Measurements from ENCODE around the gene GNAI3.

Gene GNAI3

GRCh38 chr1:109664671-109665070 lies 116.3 kb downstream of the GNAI3 start:
- no peak for DNase-seq

- DNase-seq = peak; percentile 59 to 78
Observed at GRCh38 chr1:109667452-109668122, 119.2 kb downstream of the GNAI3 start, which contains the start of gene GSTM2. Gene GSTM2 (plus strand): TSS chr1:109668057. CDS start chr1:109668116, 59 bp downstream.

Data from inflammatory macrophage (primary cell).